Nephron progenitor cell (in vitro differentiated cells): ENCODE measurements around the gene PRKCE.

Experiments
- DNase-seq: peaks from one replicate; pipeline ENCODE4 v3.0.0; 2021
- H3K27ac Mint-ChIP-seq: 2 replicates; pipeline ENCODE4 v1.8.0; 2021; ENCODE audit warnings: mild to moderate bottlenecking, moderate library complexity, mixed read lengths
- H3K27me3 Mint-ChIP-seq: 2 replicates; pipeline ENCODE4 v1.8.0; 2021; ENCODE audit warnings: mild to moderate bottlenecking, low read depth, mixed read lengths; ENCODE audit not compliant: poor library complexity
- H3K36me3 Mint-ChIP-seq: 2 replicates; pipeline ENCODE4 v1.8.0; 2021; ENCODE audit warnings: low read depth, mixed read lengths
- H3K4me1 Mint-ChIP-seq: 2 replicates; pipeline ENCODE4 v1.8.0; 2021; ENCODE audit warnings: mixed read lengths
- H3K4me3 Mint-ChIP-seq: 2 replicates; pipeline ENCODE4 v1.8.0; 2021; ENCODE audit warnings: mild to moderate bottlenecking, moderate library complexity, mixed read lengths
- H3K9me3 Mint-ChIP-seq: 2 replicates; pipeline ENCODE4 v1.8.0; 2021; ENCODE audit warnings: mild to moderate bottlenecking, moderate library complexity, mixed read lengths
- TF ChIP-seq, protein P1 (sequence below): fragments of 200-600 bp; sonication (generic); IDR thresholded peaks from 2 replicates; pipeline ENCODE4 v1.5.0; 2021; ENCODE audit warnings: antibody characterized with exemption

The PRKCE gene

DNA sequence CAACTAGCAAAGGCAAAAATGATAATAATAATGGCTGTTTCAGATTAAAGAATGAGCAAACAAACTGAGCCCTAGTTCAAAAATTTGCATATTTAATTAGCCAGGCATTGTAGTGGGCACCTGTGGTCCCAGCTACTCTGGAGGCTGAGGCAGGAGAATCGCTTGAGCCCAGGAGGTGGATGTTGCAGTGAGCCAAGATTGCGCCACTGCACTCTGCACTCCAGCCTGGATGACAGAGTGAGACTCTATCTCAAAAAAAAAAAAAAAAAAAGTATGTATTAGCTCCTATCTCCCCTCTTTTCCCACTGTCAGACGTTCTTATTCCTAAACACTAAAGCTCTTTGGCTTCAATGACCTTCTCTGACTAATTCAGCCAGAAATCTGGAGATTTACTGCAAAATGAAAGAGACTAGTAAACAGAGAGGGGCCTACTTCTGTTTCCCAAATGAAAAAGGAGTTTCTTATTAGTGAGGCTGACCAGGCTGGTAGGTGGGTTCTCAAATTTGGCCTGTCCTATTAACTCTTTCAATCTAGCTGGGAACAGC lies 36.5 kb upstream of the PRKCE start:
- Mint-ChIP-seq H3K9me3 (no peaks in the 10 kb centered on the region), H3K27me3 (peaks cover 6% of the 10 kb centered on the region), H3K4me1 (peaks cover 47% of the 10 kb centered on the region), H3K27ac (no peak overlapping the region), H3K4me3 (no peak overlapping the region), H3K36me3 (no peaks in the 10 kb centered on the region)
- TF ChIP-seq, protein P1, sequence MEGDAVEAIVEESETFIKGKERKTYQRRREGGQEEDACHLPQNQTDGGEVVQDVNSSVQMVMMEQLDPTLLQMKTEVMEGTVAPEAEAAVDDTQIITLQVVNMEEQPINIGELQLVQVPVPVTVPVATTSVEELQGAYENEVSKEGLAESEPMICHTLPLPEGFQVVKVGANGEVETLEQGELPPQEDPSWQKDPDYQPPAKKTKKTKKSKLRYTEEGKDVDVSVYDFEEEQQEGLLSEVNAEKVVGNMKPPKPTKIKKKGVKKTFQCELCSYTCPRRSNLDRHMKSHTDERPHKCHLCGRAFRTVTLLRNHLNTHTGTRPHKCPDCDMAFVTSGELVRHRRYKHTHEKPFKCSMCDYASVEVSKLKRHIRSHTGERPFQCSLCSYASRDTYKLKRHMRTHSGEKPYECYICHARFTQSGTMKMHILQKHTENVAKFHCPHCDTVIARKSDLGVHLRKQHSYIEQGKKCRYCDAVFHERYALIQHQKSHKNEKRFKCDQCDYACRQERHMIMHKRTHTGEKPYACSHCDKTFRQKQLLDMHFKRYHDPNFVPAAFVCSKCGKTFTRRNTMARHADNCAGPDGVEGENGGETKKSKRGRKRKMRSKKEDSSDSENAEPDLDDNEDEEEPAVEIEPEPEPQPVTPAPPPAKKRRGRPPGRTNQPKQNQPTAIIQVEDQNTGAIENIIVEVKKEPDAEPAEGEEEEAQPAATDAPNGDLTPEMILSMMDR, result no peak
- DNase-seq, result no peak

DNA sequence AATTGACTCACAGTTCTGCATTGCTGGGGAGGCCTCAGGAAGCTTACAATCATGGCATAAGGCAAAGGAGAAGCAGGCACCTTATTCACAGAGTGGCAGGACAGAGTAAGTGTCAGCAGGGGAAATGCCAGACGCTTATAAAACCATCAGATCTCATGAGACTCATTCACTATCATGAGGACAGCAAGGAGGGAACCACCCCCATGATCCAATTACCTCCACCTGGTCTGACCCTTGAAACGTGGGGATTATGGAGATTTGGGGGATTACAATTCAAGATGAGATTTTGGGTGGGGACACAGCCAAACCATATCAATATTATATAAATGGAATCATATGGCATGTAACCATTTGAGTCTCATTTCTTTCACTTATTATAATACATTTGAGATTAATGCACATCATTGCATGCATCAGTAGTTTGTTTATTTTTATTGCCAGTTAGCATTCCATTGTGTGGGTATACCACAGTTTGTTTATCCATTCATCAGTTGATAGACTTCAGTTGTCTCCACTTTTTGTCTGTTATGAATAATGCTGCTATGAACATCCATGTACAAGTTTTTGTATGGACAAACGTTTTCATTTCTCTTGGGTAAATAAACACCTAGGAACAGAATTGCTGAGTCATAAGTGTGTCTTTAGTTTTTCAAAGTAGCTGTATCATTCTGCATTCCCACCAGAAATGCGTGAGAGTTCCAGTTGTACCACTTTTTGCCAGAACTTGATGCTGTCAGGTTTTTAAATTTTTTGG lies 34.6 kb upstream of the PRKCE start:
- no peak for DNase-seq
- H3K4me3 Mint-ChIP-seq, result no peak overlapping the region
- H3K4me1 Mint-ChIP-seq, result peaks cover 34% of the 10 kb centered on the region
- no peaks in the 10 kb centered on the region for H3K36me3 Mint-ChIP-seq
- no peaks in the 10 kb centered on the region for H3K9me3 Mint-ChIP-seq
- TF ChIP-seq, protein P1, result no peak
- no peak overlapping the region for H3K27ac Mint-ChIP-seq
- peaks cover 20% of the 10 kb centered on the region for H3K27me3 Mint-ChIP-seq

DNA sequence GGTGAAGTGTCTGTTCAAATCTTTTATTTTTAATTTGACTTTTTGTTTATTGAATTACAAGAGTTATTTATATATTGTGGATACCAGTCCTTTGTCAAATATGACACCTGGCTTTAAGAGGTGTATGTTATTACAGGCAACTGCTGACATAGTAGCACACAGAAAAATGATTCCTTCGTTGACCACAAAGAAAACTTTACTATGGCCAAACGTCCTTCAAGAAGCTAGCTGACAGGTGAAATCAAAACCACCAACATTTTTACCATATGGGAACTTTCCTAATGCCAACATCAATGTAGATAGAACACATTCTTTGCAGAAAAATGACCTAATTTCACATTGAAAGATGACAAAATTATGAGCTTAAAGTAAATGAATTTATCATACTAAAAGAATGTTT lies 34.0 kb upstream of the PRKCE start:
- no peak overlapping the region for H3K4me3 Mint-ChIP-seq
- H3K27me3 Mint-ChIP-seq, result peaks cover 22% of the 10 kb centered on the region
- H3K4me1 Mint-ChIP-seq, result peaks cover 27% of the 10 kb centered on the region
- DNase-seq, result no peak
- no peaks in the 10 kb centered on the region for H3K9me3 Mint-ChIP-seq
- H3K36me3 Mint-ChIP-seq, result no peaks in the 10 kb centered on the region
- no peak overlapping the region for H3K27ac Mint-ChIP-seq
- TF ChIP-seq, protein P1, result no peak

DNA sequence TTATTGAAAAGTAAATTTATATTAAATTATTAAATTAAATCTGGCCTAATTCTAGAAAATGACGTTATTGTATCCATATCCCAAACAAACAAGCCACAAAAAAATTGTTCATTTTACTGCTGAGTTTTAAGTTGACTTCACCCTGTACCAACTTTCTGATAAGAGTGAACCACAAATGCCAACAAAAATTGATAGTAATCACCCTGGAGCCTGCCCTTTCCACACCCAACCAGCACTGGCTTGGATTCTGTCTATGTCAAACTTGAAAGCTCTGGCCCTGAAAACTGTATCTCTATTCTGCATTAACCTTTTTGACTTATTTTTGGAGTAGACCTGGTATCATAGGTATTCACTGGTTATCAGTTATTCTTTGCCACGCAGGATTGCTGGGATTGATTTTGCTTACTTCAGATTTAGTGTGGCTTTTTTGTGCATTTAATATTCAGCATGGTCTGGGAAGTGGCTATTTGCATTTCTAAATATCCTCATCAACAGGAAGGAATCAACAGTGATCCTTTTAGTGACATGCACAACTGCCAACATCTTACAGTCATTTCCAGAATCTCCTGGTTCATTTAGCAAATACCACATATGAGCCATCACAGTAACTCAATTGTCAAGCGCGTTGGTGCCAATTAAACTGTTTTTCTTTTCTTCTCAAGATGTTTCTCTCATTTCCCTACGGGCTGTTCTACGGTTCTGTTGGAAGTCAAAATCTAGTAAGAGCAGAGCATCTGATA lies 29.0 kb upstream of the PRKCE start:
- TF ChIP-seq, protein P1, result no peak
- no peaks in the 10 kb centered on the region for H3K9me3 Mint-ChIP-seq
- H3K36me3 Mint-ChIP-seq, result no peaks in the 10 kb centered on the region

DNA sequence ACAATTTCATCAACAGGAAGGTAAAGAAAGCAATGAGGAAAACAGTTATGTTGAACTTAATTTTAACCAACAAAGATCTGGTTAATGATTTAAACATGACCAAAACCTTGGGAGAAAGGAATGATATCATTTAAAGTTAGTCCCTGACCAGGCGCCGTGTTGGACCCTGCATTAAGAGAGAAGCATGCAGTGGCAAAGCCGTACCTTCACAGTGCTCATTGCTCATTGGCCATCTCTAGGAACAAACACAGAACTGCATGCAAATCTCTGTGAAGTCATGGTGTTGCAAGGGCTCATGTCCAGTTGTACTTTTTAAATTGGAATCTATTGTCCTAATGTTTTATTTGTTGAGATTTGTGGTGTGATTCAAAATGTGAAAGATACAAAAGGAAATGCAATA lies 28.4 kb upstream of the PRKCE start:
- no peak for DNase-seq
- no peaks in the 10 kb centered on the region for H3K36me3 Mint-ChIP-seq
- no peaks in the 10 kb centered on the region for H3K9me3 Mint-ChIP-seq
- H3K27me3 Mint-ChIP-seq, result peaks cover 32% of the 10 kb centered on the region
- TF ChIP-seq, protein P1, result no peak
- no peak overlapping the region for H3K27ac Mint-ChIP-seq
- no peak overlapping the region for H3K4me3 Mint-ChIP-seq
- H3K4me1 Mint-ChIP-seq, result no peaks in the 10 kb centered on the region

More for the DNA sequence above, 29.0 kb upstream of the PRKCE start:
- Mint-ChIP-seq H3K27me3 (peaks cover 29% of the 10 kb centered on the region), H3K27ac (no peak overlapping the region), H3K4me3 (no peak overlapping the region), H3K4me1 (no peaks in the 10 kb centered on the region)
- no peak for DNase-seq
